GM18519 (cell line): ENCODE data around the gene KRT33B.
"Not testable (repeated sequence)": the region's sequence is repeated elsewhere in the genome, so short reads cannot be mapped to it uniquely, and the experiment has no call there.

ENCODE experiments used
- ATAC-seq: cut with Tn5 transposase; IDR thresholded peaks from one replicate; pipeline ENCODE4 v1.9.1; 2021; ENCODE audit warnings: mild to moderate bottlenecking, moderate library complexity; ENCODE audit not compliant: unreplicated experiment, low FRiP score

Gene KRT33B

DNA sequence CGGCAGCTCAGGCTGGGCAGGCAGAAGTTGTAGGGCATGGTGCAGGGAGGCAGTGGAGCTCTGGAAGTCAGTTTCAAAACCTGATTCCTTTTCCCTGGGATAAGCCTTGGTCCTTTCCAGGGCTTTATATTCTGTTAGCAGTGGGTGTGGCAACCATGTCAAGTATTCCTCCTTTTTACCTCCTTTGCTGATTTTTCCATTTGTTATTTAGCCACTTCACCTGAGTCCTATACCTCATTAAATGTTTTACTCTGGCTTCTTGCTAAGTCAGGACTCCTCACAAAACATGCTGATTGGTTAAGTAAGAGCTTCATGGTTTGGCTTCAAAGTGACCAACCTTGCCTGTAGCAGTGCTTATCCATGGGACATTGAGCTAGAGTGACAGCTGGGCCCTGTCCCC lies at the start of gene KRT33B:
TSS of gene KRT33B (minus strand) at position 101 of the 400 bp plus-strand sequence. CDS start at position 38, 63 bp downstream.
- ATAC-seq, result no peak

GRCh38 chr17:41418116-41418860 lies 48.7 kb upstream of the KRT33B start:
- ATAC-seq, result no peak

- no peak for ATAC-seq
Observed at GRCh38 chr17:41417576-41418015, 48.0 kb upstream of the KRT33B start.

- no peak for ATAC-seq
Observed at GRCh38 chr17:41417127-41417526, 47.5 kb upstream of the KRT33B start.

DNA sequence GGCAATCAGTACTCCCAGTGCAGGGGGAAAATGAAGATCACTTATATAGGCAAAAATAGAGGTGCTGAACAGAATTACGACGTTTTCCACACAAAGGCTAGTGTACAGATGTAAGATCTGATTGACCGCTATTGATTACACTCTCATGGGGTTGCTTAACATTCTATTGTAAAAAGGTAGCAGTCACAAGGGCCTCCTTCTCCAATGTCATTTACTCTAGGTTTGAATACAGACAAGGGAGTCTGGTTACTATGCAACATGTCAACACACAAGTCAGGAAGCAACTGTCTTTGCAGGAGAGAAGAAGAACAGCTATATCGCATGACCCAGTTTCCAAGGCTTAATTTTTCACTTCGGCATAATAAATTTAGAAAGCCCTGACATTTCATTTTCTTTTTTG lies 46.9 kb upstream of the KRT33B start:
- ATAC-seq, result no peak

- no peak for ATAC-seq
Observed at GRCh38 chr17:41415833-41416335, 46.3 kb upstream of the KRT33B start.

- no peak for ATAC-seq
Observed at GRCh38 chr17:41415411-41415810, 45.8 kb upstream of the KRT33B start.

GRCh38 chr17:41413982-41414381 lies 44.4 kb upstream of the KRT33B start:
- no peak for ATAC-seq

- no peak for ATAC-seq
Observed at GRCh38 chr17:41413353-41413957, 43.8 kb upstream of the KRT33B start.

DNA sequence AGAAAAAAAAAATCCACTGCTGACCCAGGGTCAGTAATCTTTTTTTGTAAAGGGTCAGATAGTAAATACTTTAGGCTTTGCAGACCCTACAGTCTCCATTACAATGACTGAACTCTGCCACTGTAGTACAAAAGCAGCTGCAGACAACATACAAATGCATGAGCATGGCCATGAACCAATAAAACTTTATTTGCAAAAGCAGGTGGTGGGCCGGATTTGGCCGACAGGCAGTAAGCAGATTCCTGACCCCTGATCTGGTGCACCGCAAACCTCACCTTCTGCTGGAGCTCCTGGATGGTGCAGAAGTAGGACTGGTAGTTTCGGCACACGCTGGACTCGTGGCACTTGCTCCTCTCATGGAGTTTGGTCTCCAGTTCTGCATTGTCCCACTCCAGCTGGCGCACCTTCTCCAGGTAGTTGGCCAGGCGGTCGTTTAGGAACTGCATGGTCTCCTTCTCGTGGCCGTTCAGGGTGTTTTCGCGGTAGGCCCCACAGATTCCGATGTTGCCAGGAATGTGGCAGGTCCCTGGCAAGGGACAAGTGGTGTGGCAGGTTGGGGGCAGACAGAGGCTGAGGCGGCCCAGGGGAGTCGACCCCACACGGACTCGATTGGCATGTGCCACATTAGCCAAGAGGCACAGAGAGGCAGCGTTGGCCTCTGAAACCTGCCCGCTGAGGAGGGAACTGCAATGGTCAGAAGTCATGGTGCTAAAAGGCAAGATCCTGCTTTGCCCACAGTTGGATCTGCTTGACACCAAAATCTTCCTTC lies 41.6 kb upstream of the KRT33B start:
- no peak for ATAC-seq

- ATAC-seq, result no peak
Observed at GRCh38 chr17:41407226-41407625, 37.6 kb upstream of the KRT33B start.

DNA sequence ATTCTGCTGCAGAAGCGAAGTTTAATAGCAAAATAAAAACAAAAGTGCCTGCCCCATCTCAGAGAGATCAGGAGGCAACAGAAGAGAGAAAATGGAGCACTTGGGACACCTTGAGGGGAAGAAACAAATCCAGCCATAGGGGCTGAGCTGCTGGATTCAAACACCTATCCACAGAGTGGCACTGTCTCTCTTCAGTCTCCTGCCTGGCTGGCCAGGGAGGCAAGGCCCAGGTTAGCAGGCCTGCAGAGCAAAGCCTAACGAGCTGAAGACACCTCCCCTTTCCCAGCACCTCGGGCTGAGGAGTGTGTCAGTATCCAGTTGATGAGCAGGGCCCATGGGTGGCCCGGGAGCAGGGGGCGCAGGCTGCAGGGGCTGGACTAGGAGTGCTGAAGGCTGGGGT lies 36.6 kb upstream of the KRT33B start:
- ATAC-seq, result no peak

DNA sequence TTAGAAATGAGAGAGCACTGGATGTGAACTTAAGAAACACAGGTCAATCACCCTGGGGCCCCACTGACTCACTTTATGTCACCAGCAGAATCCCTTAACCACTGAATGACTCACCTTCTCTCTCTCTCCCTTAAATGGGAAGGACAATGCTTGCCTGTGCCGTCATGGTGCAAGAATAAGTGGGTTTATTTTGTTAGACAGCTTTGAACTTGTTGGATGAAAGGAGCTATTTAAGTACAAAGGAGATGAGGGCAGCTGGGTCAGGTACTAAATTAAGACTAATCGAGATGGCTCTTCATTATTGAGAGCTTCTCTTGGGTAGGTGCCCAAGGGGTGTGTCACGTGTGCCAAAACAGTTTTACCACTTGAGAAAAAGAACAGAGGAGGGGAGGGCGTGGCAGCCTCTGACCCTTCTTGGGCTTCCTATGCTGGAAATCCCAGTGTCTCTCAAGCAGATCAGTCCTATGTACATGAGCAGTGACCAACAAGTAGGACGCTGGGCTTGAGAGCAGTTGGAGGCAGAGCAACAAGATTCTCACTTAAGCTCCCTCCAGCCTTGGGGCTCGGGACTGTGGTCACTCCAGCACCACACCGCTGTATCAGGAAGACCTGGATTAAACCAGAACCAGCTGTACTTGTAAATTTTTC lies 34.5 kb upstream of the KRT33B start:
- ATAC-seq, result no peak

GRCh38 chr17:41403404-41404023 lies 33.9 kb upstream of the KRT33B start:
- no peak for ATAC-seq

DNA sequence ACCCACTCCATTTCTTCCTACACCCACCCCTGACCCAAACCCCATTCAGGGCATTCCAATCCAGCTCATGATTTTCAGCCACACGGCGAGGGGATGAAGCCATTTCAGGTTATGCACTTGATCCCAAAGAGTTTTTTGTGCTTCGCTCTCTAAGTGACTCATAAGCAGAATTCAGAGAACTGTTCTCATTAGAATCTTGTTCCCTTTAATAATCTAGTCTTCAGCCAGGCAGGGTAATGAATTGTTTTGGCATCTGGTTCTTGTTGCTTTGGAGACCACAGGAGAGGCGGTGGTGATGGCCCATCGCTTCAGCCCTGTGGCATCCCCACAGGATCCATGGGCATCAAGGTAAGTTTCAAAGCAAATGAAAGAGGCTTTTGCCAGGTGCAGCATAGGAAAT lies 32.5 kb upstream of the KRT33B start:
- ATAC-seq, result no peak

- no peak for ATAC-seq
Observed at GRCh38 chr17:41396996-41397660, 27.5 kb upstream of the KRT33B start, which contains the start of gene KRT31. KRT31 (minus strand) TSS chr17:41397608; CDS start chr17:41397539, 69 bp downstream.

DNA sequence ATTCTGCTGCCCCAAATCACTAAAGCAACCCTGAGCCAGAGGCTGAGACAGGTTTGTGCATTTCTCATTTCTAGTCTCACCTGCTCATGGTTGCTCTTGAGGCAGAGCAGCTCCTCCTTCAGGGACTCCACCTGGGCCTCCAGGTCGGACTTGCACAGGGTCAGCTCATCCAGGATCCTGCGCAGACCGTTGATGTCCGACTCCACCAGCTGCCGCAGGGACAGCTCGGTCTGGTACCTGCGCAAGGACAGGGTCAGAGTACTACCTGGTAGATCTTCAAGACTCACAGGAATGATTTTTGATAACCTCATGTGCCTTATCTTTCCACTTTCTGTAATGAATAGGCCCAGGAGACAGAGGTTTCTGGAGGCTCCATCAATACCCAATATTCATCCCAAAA lies 26.7 kb upstream of the KRT33B start:
- no peak for ATAC-seq

DNA sequence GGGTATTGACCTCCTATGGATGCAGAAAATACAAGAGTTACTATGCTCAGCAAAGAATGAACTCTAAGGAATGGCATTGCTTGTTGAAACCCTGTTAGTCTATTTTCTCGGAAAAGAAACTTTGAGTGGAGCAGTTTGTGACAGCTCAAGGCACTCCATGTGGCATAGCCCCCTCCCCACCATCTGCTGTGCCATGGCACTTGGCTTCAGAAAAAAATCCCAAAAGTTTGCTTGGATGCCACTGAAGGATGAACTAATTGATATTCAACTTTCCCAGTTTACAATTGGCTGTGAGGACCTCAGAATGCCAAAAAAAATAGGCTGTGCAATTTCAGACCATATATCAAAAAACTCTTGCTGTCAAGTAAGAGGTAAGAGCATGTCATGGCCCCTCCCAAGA lies 26.0 kb upstream of the KRT33B start:
- ATAC-seq, result no peak

GRCh38 chr17:41395044-41395443 lies 25.4 kb upstream of the KRT33B start:
- not testable (repeated sequence) for ATAC-seq
